Stimulated activated effector memory CD8-positive, alpha-beta T cell treated with anti-CD3 and anti-CD28 coated beads, Interleukin-12 subunit alpha, Interleukin-12 subunit beta, amount 100 ng/mL, for 72 hours (primary cell): Measurements from ENCODE around the gene MARF1.
A peak's percentile ranks its signal among the peaks of the same experiment; 100 is the strongest.
"Not testable (repeated sequence)": the region's sequence is repeated elsewhere in the genome, so short reads cannot be mapped to it uniquely, and the experiment has no call there.

ENCODE experiments used
- ATAC-seq: fragments of 150-1000 bp; cut with Tn5 transposase; 2 replicates; pipeline ENCODE4 v1.10.0; 2021
- DNase-seq, 2 donors: peaks; one replicate each; pipeline ENCODE4 v3.0.0; 2021 to 2022; ENCODE audit warnings: low spot score in 2 of 2
- H3K27ac Mint-ChIP-seq: one replicate; pipeline ENCODE4 v1.8.0; 2022; ENCODE audit warnings: mild to moderate bottlenecking, mixed read lengths
- H3K36me3 Mint-ChIP-seq: one replicate; pipeline ENCODE4 v1.8.0; 2022; ENCODE audit warnings: mild to moderate bottlenecking, mixed read lengths
- H3K4me1 Mint-ChIP-seq: one replicate; pipeline ENCODE4 v1.8.0; 2022; ENCODE audit warnings: mixed read lengths
- H3K4me3 Mint-ChIP-seq: one replicate; pipeline ENCODE4 v1.8.0; 2022; ENCODE audit warnings: mild to moderate bottlenecking, mixed read lengths
- H3K9me3 Mint-ChIP-seq: one replicate; pipeline ENCODE4 v1.8.0; 2022; ENCODE audit warnings: mixed read lengths

Gene MARF1, protein sequence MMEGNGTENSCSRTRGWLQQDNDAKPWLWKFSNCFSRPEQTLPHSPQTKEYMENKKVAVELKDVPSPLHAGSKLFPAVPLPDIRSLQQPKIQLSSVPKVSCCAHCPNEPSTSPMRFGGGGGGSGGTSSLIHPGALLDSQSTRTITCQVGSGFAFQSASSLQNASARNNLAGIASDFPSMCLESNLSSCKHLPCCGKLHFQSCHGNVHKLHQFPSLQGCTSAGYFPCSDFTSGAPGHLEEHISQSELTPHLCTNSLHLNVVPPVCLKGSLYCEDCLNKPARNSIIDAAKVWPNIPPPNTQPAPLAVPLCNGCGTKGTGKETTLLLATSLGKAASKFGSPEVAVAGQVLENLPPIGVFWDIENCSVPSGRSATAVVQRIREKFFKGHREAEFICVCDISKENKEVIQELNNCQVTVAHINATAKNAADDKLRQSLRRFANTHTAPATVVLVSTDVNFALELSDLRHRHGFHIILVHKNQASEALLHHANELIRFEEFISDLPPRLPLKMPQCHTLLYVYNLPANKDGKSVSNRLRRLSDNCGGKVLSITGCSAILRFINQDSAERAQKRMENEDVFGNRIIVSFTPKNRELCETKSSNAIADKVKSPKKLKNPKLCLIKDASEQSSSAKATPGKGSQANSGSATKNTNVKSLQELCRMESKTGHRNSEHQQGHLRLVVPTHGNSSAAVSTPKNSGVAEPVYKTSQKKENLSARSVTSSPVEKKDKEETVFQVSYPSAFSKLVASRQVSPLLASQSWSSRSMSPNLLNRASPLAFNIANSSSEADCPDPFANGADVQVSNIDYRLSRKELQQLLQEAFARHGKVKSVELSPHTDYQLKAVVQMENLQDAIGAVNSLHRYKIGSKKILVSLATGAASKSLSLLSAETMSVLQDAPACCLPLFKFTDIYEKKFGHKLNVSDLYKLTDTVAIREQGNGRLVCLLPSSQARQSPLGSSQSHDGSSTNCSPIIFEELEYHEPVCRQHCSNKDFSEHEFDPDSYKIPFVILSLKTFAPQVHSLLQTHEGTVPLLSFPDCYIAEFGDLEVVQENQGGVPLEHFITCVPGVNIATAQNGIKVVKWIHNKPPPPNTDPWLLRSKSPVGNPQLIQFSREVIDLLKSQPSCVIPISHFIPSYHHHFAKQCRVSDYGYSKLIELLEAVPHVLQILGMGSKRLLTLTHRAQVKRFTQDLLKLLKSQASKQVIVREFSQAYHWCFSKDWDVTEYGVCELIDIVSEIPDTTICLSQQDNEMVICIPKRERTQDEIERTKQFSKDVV (N-terminal part only)

DNA sequence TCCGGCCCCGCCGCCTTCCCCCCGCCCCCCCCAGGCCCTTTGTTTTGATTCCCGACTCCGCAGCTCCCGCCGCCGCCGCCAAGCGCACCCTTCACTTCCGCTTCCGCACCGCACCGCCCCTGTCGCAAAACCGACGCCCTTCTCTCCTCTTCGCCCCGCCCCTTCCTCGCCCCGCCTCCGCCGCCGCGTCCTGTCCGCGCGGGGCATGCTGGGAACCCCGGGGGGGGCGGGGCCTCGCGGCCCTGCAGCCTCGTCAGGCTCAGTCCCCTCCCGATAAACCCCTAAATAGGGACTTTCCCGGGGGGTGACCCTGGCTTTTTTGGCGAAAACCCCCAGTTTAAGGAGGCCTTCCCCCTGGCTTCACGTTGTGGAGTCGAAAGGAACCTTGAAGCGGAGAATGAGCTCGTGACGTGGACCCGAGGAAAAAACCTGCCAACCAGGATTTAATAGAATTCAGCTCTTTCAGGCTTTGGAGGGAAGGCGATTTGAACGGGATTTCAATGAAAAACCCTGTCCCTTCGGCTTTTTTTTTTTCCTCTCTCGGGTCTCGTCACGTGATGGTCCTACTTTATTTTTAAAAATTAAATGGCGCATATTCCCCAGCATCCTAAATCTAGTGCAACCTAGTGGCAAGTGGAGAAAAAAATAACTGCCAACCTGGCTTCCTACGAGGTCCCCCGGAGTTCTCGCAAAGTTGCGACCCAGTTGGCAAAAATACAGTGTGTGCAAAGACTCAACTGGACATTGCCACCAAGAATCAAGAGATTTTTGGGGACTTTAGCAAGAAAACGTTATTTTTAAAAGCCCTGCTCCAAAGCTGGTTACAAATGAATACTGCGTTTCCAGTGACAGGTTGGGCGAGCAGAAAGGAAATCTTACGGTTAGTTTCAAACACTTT, at the start of gene MARF1:
MARF1 (minus strand) TSS at position 107 of the 898 bp plus-strand sequence. CDS start 3,921 bp downstream, outside the sequence.
- peak within 1 kb of the TSS; percentile 96 for H3K27ac Mint-ChIP-seq
- ATAC-seq (peak; percentile 81), DNase-seq (peak; percentile 99 to 100)
- peaks cover 34% of the 10 kb centered on the region for H3K4me1 Mint-ChIP-seq
- peaks cover 13% of the 10 kb centered on the region for H3K36me3 Mint-ChIP-seq
- H3K4me3 Mint-ChIP-seq = peak within 1 kb of the TSS; percentile 79
- H3K9me3 Mint-ChIP-seq = no peaks in the 10 kb centered on the region

DNA sequence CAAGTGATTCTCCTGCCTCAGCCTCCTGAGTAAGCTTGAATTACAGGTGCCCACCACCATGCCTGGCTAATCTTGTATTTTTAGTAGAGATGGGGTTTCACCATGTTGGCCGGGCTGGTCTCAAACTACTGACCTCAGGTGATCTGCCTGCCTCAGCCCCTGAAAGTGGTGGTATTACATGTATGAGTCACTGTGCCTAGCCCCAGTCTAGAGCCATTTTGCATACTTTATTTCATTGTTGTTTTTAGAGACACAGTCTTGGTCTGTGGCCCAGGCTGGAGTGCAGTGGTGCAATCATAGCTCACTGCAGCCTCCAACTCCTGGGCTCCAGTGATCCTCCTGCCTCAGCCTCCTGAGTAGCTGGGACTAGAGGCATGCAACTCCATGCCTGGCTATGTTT, 49.6 kb upstream of the MARF1 start:
- H3K36me3 Mint-ChIP-seq = peaks cover 100% of the 10 kb centered on the region
- not testable (repeated sequence) for H3K4me1 Mint-ChIP-seq, ATAC-seq, DNase-seq, H3K4me3 Mint-ChIP-seq, H3K9me3 Mint-ChIP-seq, H3K27ac Mint-ChIP-seq

DNA sequence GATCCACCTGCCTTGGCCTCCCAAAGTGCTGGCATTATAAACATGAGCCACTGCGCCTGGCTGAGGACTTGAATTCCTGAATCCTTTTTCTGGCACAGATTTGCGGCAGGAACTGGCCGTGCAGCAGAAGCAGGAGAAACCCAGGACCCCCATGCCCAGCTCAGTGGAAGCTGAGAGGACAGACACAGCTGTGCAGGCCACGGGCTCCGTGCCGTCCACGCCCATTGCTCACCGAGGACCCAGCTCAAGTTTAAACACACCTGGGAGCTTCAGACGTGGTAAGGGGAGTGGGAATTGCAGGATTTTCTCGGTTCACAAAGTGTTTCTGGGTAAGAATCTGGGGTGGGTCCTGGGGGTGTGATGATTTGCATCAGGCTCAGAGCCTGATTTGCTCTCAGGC, 48.1 kb upstream of the MARF1 start:
- no peak for ATAC-seq
- Mint-ChIP-seq H3K27ac (no peak overlapping the region), H3K4me1 (no peaks in the 10 kb centered on the region), H3K4me3 (no peak overlapping the region), H3K9me3 (no peaks in the 10 kb centered on the region), H3K36me3 (peaks cover 100% of the 10 kb centered on the region)
- DNase-seq = no peak

DNA sequence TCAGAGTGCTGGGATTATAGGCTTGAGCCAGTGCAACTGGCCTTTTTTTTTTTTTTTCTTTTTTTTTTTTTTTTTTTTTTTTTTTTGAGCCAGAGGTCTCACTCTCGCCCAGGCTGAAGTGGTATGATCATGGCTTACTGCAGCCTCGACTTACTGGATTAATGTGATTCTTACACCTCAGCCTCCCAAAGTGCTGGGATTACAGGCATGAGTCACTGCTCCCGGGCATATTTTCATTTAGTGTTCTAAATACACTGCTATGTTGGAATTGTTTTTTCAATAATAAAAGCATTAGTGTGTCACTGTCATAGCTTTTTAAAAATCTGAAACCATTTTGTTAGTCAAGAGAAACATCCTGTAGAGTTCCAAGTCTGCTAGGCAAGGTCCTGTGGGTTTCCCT, 47.3 kb upstream of the MARF1 start:
- no peak overlapping the region for H3K4me3 Mint-ChIP-seq
- DNase-seq = no peak
- H3K27ac Mint-ChIP-seq = no peak overlapping the region
- H3K4me1 Mint-ChIP-seq = no peaks in the 10 kb centered on the region
- ATAC-seq = no peak
- no peaks in the 10 kb centered on the region for H3K9me3 Mint-ChIP-seq
- H3K36me3 Mint-ChIP-seq = peaks cover 100% of the 10 kb centered on the region

DNA sequence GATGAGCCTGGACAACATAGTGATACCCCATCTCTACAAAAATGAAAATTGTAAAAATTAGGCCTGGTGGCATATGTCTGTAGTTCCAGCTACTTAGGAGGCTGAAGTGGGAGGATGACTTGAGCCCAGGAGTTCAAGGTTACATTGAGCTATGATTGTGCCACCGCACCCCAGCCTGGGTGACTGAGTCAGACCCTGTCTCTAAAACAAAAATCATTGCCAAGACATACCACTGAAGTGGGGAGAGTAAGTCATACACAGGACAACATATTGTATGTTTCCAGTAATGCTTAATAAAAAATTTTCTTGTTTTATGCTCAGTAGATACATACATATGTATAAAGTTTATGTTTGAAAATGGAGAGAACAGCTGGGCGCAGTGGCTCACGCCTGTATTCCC, 46.3 kb upstream of the MARF1 start:
- Mint-ChIP-seq H3K27ac (no peak overlapping the region), H3K4me1 (no peaks in the 10 kb centered on the region), H3K4me3 (no peak overlapping the region), H3K9me3 (no peaks in the 10 kb centered on the region), H3K36me3 (peaks cover 100% of the 10 kb centered on the region)
- DNase-seq (no peak), ATAC-seq (no peak)

DNA sequence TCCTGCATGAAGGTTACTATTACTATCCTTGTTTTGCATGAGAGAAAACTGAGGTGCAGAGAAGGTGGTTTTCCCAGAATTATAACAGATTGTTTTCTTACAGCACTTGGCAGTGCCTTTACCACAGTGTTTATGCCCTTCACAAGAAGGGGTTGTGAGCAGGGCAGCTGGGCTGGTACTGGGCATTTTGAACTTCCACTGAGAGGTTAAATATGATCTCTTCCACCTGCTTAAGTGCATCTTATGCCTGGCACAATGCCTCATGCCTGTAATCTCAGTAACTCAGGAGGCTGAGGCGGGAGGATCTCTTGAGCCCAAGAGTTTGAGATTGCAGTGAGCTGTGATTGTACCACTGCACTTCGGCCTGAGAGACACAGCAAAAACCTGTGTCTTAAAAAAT, 43.3 kb upstream of the MARF1 start:
- Mint-ChIP-seq H3K9me3 (no peaks in the 10 kb centered on the region), H3K4me1 (no peaks in the 10 kb centered on the region), H3K36me3 (peaks cover 100% of the 10 kb centered on the region), H3K27ac (no peak overlapping the region), H3K4me3 (no peak overlapping the region)
- ATAC-seq (no peak), DNase-seq (no peak)

DNA sequence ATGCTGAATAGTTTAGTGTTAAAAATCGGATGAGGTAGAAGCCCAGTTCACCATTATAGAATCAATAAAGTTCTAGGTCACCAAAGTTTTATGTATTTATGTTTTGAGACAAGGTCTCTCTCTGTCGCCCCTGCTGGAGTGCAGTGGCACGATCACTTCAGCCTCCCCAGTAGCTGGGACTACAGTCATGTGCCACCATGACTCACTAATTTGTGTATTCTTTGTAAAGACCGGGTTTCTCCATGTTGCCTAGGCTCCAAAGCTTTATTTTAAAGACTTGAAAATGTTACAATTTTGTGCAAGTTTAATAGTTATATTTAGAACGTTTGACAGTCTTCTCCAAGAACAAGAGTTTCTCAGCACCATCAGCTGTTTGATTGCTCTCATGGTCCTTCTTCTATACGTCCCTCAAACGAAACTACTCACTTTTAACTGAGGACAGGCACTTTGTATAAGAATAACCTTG, 39.2 kb upstream of the MARF1 start:
- ATAC-seq (peak; percentile 77), DNase-seq (no peak)
- H3K4me3 Mint-ChIP-seq = no peak overlapping the region
- no peaks in the 10 kb centered on the region for H3K9me3 Mint-ChIP-seq
- H3K27ac Mint-ChIP-seq = no peak overlapping the region
- H3K4me1 Mint-ChIP-seq = no peaks in the 10 kb centered on the region
- peaks cover 100% of the 10 kb centered on the region for H3K36me3 Mint-ChIP-seq

DNA sequence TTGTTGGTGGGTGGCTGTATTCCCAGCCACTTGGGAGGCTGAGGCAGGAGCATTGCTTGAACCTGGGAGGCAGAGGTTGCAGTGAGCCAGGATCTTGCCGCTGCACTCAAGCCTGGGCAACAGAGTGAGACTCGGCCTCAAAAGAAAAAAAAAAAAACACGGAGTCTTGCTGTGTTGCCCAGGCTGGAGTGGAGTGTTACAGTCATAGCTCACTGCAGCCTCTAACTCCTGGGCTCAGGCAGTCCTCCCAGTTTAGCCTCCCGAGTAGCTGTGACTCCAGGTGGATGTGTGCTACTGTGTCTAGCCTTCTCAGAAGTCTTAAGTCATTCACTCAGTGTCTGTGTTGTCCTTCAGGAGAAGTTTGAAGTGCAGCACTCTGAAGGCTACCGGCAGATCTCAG, 34.5 kb upstream of the MARF1 start:
- no peak for ATAC-seq
- H3K9me3 Mint-ChIP-seq = no peaks in the 10 kb centered on the region
- peak overlapping the region; percentile 97 for H3K27ac Mint-ChIP-seq
- peaks cover 22% of the 10 kb centered on the region for H3K4me1 Mint-ChIP-seq
- H3K4me3 Mint-ChIP-seq = no peak overlapping the region
- no peak for DNase-seq
- peaks cover 95% of the 10 kb centered on the region for H3K36me3 Mint-ChIP-seq

DNA sequence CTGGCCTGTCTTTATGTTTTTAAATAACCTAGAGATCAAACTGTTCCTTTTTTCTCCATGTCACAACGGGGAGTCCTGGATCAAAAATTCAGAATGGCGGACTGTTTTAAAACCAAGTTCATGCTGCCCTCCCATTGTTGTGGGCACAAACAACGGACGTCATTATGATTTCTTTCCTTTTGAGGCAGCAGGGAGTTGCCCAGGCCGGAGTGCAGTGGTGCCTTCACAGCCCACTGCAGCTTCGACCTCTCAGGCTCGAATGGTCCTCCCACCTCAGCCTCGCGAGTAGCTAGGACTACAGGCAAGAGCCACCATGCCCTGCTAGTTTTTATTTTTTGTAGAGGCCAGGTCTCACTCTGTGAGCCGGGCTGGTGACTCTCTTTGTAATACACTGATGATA, 33.6 kb upstream of the MARF1 start:
- ATAC-seq = no peak
- Mint-ChIP-seq H3K27ac (peak overlapping the region; percentile 97), H3K4me1 (peaks cover 31% of the 10 kb centered on the region), H3K36me3 (peaks cover 92% of the 10 kb centered on the region), H3K9me3 (no peaks in the 10 kb centered on the region), H3K4me3 (no peak overlapping the region)
- no peak for DNase-seq

DNA sequence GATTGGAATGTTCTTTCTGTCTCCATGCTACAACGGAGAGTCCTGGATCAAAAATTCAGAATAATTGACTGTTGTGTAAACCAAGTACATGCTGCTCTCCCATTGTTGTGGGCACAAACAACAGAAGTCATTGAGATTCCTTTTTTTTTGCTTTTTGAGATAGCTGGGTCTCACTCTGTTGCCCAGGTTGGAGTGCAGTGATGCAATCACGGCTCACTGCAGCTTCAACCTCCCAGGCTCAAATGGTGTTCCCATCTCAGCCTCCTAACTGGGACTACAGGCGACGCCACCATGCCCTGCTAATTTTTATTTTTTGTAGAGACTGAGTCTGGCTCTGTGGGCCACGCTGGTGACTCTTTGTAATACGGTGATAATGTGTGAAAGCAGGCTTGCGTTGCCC, 31.6 kb upstream of the MARF1 start:
- Mint-ChIP-seq H3K36me3 (peaks cover 92% of the 10 kb centered on the region), H3K9me3 (no peaks in the 10 kb centered on the region), H3K4me1 (peaks cover 32% of the 10 kb centered on the region), H3K4me3 (no peak overlapping the region), H3K27ac (peak overlapping the region; percentile 97)
- DNase-seq = no peak
- no peak for ATAC-seq

DNA sequence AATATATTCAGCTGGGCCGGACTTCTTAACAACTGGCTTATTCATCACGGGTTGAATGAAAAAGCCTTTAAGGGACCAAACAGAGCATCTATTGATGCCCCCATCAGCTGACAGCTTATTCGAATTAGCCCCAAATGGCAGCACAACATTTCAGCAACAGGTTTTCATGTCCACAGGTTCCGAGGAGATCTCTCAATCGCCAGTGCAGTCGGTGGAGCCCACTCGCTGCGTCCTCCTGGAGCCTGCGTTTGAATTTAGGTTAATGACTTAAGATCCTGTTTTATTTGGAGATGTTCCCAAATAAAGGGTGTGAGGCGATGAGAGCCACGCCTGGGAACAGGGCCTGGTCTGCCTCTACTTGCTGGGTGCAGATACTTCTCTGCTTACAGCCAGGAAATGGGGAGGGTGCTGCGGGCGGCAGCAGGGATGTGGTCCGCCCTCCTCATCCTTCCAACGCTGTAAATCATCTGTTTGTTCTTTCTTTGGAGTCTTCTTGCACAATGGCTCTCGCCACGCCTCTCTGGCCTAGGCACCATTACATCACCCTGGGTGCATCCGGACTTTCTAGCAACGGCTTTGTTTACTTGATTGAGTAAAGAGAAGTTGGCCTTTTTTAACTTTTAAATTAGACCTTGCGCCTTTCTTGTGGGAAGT, 29.7 kb upstream of the MARF1 start:
- Mint-ChIP-seq H3K4me3 (peak overlapping the region; percentile 61), H3K9me3 (no peaks in the 10 kb centered on the region), H3K27ac (peak overlapping the region; percentile 97), H3K4me1 (peaks cover 32% of the 10 kb centered on the region), H3K36me3 (peaks cover 92% of the 10 kb centered on the region)
- DNase-seq (no peak), ATAC-seq (peak; percentile 91)

DNA sequence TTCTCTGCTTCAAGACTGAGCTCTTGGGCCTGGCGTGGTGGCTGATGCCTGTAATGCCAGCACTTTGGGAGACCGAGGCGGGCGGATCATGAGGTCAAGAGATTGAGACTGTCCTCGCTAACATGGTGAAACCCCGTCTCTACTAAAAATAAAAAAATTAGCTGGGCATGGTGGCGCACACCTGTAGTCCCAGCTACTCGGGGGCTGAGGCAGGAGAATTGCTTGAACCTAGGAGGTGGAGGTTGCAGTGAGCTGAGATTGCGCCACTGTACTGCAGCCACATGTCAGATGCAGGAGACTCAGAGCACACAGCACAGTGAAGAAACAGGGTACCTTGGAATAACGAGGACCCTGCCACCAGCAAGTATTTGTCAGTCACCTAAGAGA, 29.2 kb upstream of the MARF1 start:
- peak overlapping the region; percentile 61 for H3K4me3 Mint-ChIP-seq
- H3K4me1 Mint-ChIP-seq = peaks cover 32% of the 10 kb centered on the region
- H3K27ac Mint-ChIP-seq = peak overlapping the region; percentile 97
- H3K36me3 Mint-ChIP-seq = peaks cover 92% of the 10 kb centered on the region
- H3K9me3 Mint-ChIP-seq, ATAC-seq, DNase-seq: not testable (repeated sequence)

DNA sequence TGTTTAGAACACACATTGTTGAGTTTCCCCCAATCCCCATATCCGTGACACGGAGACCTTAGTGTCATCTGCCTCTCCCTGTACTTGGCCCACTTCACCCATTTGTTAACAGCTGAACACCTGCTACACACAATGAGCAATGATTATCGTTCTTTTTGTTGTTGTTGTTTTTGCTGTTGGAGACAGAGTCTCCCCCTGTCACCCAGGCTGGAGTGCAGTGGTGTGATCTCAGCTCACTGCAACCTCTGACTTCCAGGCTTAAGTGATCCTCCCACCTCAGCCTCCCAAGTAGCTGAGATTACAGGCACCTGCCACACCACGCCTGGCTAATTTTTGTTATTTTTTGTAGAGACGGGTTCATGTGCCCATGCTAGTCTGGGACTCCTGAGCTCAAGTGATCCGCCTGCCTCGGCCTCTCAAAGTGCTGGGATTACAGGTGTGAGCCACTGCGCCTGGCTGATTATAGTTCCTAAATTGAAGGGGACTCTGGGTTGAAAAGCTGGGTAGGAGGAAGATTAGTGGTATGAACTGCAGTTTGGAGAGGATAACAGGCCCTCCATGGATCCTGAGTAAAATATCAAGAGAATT, 28.7 kb upstream of the MARF1 start:
- no peaks in the 10 kb centered on the region for H3K9me3 Mint-ChIP-seq
- peaks cover 92% of the 10 kb centered on the region for H3K36me3 Mint-ChIP-seq
- H3K27ac Mint-ChIP-seq = peak overlapping the region; percentile 97
- H3K4me1 Mint-ChIP-seq = peaks cover 29% of the 10 kb centered on the region
- no peak overlapping the region for H3K4me3 Mint-ChIP-seq
- no peak for ATAC-seq
- no peak for DNase-seq
